ENCODE results near the gene LIMK1. TPM values are rescaled to one million over a fixed set of nuclear protein-coding genes. Genes with fewer than 3 reads are reported as not detected.

Gene LIMK1
- total and polyA plus RNA-seq, 3 experiments from 2014 or later: 10.1 to 23.6 (median 23.1) TPM

GRCh38 chr7:74129887-74130286 lies 46.3 kb downstream of the LIMK1 start:
- Histone ChIP-seq H3K4me1 (ENCODE audit: insufficient read depth, low read length) (no peaks in the 10 kb centered on the region), H3K4me3 (ENCODE audit: low read length) (no peak overlapping the region), H3K27me3 (ENCODE audit: insufficient read depth, low read length, poor library complexity, severe bottlenecking) (no peaks in the 10 kb centered on the region), H3K9me3 (ENCODE audit: low read length) (no peaks in the 10 kb centered on the region), H3K27ac (ENCODE audit: low read depth, low read length) (no peak overlapping the region), H3K36me3 (ENCODE audit: insufficient read depth, low read length) (no peaks in the 10 kb centered on the region)
- Mint-ChIP-seq H3K4me3 (no peak overlapping the region), H3K27me3 (peaks cover 0 to 10% of the 10 kb centered on the region in 2 donors), H3K4me1 (peaks cover 0 to 2% (median 0%) of the 10 kb centered on the region in 3 donors), H3K9me3 (no peaks in the 10 kb centered on the region), H3K36me3 (no peaks in the 10 kb centered on the region), H3K27ac (peak overlapping the region in 1 of 8 donors; percentile 50)
- CTCF ChIA-PET: interaction anchor here (1.5 to 1.8 kb wide), 2 partner anchors 19 to 103 kb away, joined by 3 to 4 read pairs; no protein-coding TSS in a partner anchor
- DNase-seq: no peak
- POLR2A ChIA-PET: no interaction called here

- ChIA-PET POLR2A (no interaction called here), CTCF (interaction anchor here (1.5 to 1.8 kb wide), 2 partner anchors 19 to 104 kb away, joined by 3 to 4 read pairs; no protein-coding TSS in a partner anchor)
- Histone ChIP-seq H3K4me1 (ENCODE audit: insufficient read depth, low read length) (no peaks in the 10 kb centered on the region), H3K9me3 (ENCODE audit: low read length) (no peaks in the 10 kb centered on the region), H3K27me3 (ENCODE audit: insufficient read depth, low read length, poor library complexity, severe bottlenecking) (no peaks in the 10 kb centered on the region), H3K4me3 (ENCODE audit: low read length) (no peak overlapping the region), H3K36me3 (ENCODE audit: insufficient read depth, low read length) (no peaks in the 10 kb centered on the region), H3K27ac (ENCODE audit: low read depth, low read length) (no peak overlapping the region)
- H3K4me3 Mint-ChIP-seq: no peak overlapping the region
- no peaks in the 10 kb centered on the region for H3K36me3 Mint-ChIP-seq
- H3K27me3 Mint-ChIP-seq: peaks cover 0 to 10% of the 10 kb centered on the region in 2 donors
- no peak overlapping the region for H3K27ac Mint-ChIP-seq
- DNase-seq: no peak
- peaks cover 0 to 2% (median 0%) of the 10 kb centered on the region in 3 donors for H3K4me1 Mint-ChIP-seq
- H3K9me3 Mint-ChIP-seq: no peaks in the 10 kb centered on the region
These were observed 46.9 kb downstream of the LIMK1 start for GRCh38 chr7:74130518-74130917.

- no peak overlapping the region for H3K27ac Mint-ChIP-seq
- CTCF ChIA-PET: no interaction called here
- POLR2A ChIA-PET: no interaction called here
These were observed 50.6 kb downstream of the LIMK1 start for GRCh38 chr7:74134117-74134620.

DNA sequence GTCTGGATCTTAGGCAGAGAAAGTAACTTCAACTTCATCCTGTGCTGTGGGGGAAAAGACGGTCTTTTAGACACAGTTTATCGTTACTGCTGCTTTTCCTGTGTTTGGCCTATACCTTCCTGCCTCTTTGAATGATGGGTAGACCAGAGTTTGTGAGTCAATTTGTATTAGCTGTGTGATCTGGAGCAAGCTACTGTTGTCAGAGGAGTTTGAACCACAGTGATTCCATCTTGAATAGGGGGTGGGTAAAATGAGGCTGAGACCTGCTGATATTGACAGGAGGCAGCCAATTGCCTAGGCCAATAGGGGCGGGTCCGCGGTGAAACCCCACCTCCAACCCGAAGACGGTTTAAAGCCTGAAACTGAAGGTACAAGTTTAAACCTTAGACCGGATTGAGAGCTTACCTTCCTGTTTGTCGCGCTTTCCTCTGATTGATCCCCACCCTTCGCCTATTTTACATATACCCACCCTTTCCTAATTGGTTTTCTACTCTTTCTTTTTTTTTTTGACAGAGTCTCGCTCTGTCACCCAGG lies 54.8 kb downstream of the LIMK1 start:
- Mint-ChIP-seq H3K9me3 (no peaks in the 10 kb centered on the region), H3K27me3 (peaks cover 0 to 3% of the 10 kb centered on the region in 2 donors), H3K27ac (no peak overlapping the region), H3K36me3 (peaks cover 0 to 2% (median 0%) of the 10 kb centered on the region in 3 donors), H3K4me1 (peaks cover 0 to 2% (median 0%) of the 10 kb centered on the region in 3 donors), H3K4me3 (no peak overlapping the region)
- no peaks in the 10 kb centered on the region for H3K4me1 ChIP-seq (ENCODE audit: insufficient read depth, low read length)
- H3K27ac ChIP-seq (ENCODE audit: low read depth, low read length): no peak overlapping the region
- peak in 1 of 5 donors; percentile 6 for DNase-seq
- H3K4me3 ChIP-seq (ENCODE audit: low read length): no peak overlapping the region
- H3K9me3 ChIP-seq (ENCODE audit: low read length): no peaks in the 10 kb centered on the region
- no peaks in the 10 kb centered on the region for H3K27me3 ChIP-seq (ENCODE audit: insufficient read depth, low read length, poor library complexity, severe bottlenecking)
- POLR2A ChIA-PET: no interaction called here
- CTCF ChIA-PET: no interaction called here
- H3K36me3 ChIP-seq (ENCODE audit: insufficient read depth, low read length): no peaks in the 10 kb centered on the region

More at GRCh38 chr7:74134117-74134620, 50.6 kb downstream of the LIMK1 start:
- Mint-ChIP-seq H3K4me3 (no peak overlapping the region), H3K4me1 (peaks cover 0 to 2% (median 0%) of the 10 kb centered on the region in 3 donors), H3K36me3 (no peaks in the 10 kb centered on the region), H3K27me3 (peaks cover 0 to 10% of the 10 kb centered on the region in 2 donors), H3K9me3 (no peaks in the 10 kb centered on the region)
- H3K27ac ChIP-seq (ENCODE audit: low read depth, low read length): no peak overlapping the region
- H3K4me1 ChIP-seq (ENCODE audit: insufficient read depth, low read length): no peaks in the 10 kb centered on the region
- no peaks in the 10 kb centered on the region for H3K27me3 ChIP-seq (ENCODE audit: insufficient read depth, low read length, poor library complexity, severe bottlenecking)
- H3K4me3 ChIP-seq (ENCODE audit: low read length): no peak overlapping the region
- no peaks in the 10 kb centered on the region for H3K36me3 ChIP-seq (ENCODE audit: insufficient read depth, low read length)
- no peak for DNase-seq
- no peaks in the 10 kb centered on the region for H3K9me3 ChIP-seq (ENCODE audit: low read length)

- no peak for DNase-seq
- H3K27ac Mint-ChIP-seq: peak overlapping the region in 1 of 8 donors; percentile 2
- Histone ChIP-seq H3K36me3 (ENCODE audit: insufficient read depth, low read length) (no peaks in the 10 kb centered on the region), H3K27me3 (ENCODE audit: insufficient read depth, low read length, poor library complexity, severe bottlenecking) (no peaks in the 10 kb centered on the region), H3K4me1 (ENCODE audit: insufficient read depth, low read length) (no peaks in the 10 kb centered on the region), H3K4me3 (ENCODE audit: low read length) (no peak overlapping the region), H3K27ac (ENCODE audit: low read depth, low read length) (no peak overlapping the region), H3K9me3 (ENCODE audit: low read length) (no peaks in the 10 kb centered on the region)
- no peaks in the 10 kb centered on the region for H3K27me3 Mint-ChIP-seq
- peaks cover 0 to 1% (median 0%) of the 10 kb centered on the region in 3 donors for H3K4me1 Mint-ChIP-seq
- ChIA-PET POLR2A (no interaction called here), CTCF (interaction anchor here (0.9 kb wide), 1 partner anchor 67 kb away, joined by 3 read pairs; no protein-coding TSS in a partner anchor)
- no peak overlapping the region for H3K4me3 Mint-ChIP-seq
- no peaks in the 10 kb centered on the region for H3K9me3 Mint-ChIP-seq
- peaks cover 0 to 2% (median 0%) of the 10 kb centered on the region in 3 donors for H3K36me3 Mint-ChIP-seq
These were observed 55.6 kb downstream of the LIMK1 start for GRCh38 chr7:74138945-74139843.

GRCh38 chr7:74141705-74142104 lies 58.1 kb downstream of the LIMK1 start:
- peaks cover 0 to 8% of the 10 kb centered on the region in 2 donors for H3K27me3 Mint-ChIP-seq
- peaks cover 0 to 2% (median 0%) of the 10 kb centered on the region in 3 donors for H3K36me3 Mint-ChIP-seq
- no peaks in the 10 kb centered on the region for H3K9me3 ChIP-seq (ENCODE audit: low read length)
- POLR2A ChIA-PET: no interaction called here
- H3K36me3 ChIP-seq (ENCODE audit: insufficient read depth, low read length): no peaks in the 10 kb centered on the region
- CTCF ChIA-PET: interaction anchor here (1.1 kb wide), 1 partner anchor 259 kb away, joined by 3 read pairs; no protein-coding TSS in a partner anchor
- H3K4me3 Mint-ChIP-seq: no peak overlapping the region
- no peaks in the 10 kb centered on the region for H3K9me3 Mint-ChIP-seq
- H3K27ac ChIP-seq (ENCODE audit: low read depth, low read length): no peak overlapping the region
- no peak overlapping the region for H3K27ac Mint-ChIP-seq
- H3K4me1 Mint-ChIP-seq: no peaks in the 10 kb centered on the region
- DNase-seq: peak in 1 of 5 donors; percentile 1
- no peaks in the 10 kb centered on the region for H3K4me1 ChIP-seq (ENCODE audit: insufficient read depth, low read length)
- H3K4me3 ChIP-seq (ENCODE audit: low read length): no peak overlapping the region
- no peaks in the 10 kb centered on the region for H3K27me3 ChIP-seq (ENCODE audit: insufficient read depth, low read length, poor library complexity, severe bottlenecking)

DNA sequence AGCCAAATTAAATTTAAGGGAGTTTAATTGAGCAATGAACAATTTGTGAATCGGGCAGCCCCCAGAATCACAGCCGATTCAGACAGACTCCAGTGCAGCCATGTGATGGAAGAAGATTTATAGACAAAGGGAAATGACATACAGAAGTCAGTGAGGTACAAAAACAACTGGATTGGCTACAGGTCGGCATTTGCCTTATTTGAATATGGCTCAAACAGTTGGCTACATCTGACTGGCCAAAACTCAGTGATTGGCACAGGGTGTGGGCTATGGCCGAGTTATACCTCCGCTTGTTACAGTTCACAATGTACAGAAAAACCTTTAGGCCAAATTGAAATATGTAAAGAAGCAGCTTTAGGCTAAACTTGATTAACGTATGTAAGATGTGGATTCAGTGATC lies 59.8 kb downstream of the LIMK1 start:
- ChIA-PET CTCF (no interaction called here), POLR2A (no interaction called here)
- Mint-ChIP-seq H3K36me3 (peaks cover 0 to 2% (median 0%) of the 10 kb centered on the region in 3 donors), H3K4me3 (no peak overlapping the region), H3K27me3 (peaks cover 0 to 8% of the 10 kb centered on the region in 2 donors), H3K9me3 (no peaks in the 10 kb centered on the region), H3K4me1 (no peaks in the 10 kb centered on the region), H3K27ac (no peak overlapping the region)
- no peak for DNase-seq
- no peak overlapping the region for H3K4me3 ChIP-seq (ENCODE audit: low read length)
- H3K36me3 ChIP-seq (ENCODE audit: insufficient read depth, low read length): no peaks in the 10 kb centered on the region
- H3K4me1 ChIP-seq (ENCODE audit: insufficient read depth, low read length): no peaks in the 10 kb centered on the region
- H3K27me3 ChIP-seq (ENCODE audit: insufficient read depth, low read length, poor library complexity, severe bottlenecking): no peaks in the 10 kb centered on the region
- H3K9me3 ChIP-seq (ENCODE audit: low read length): no peaks in the 10 kb centered on the region
- H3K27ac ChIP-seq (ENCODE audit: low read depth, low read length): no peak overlapping the region

DNA sequence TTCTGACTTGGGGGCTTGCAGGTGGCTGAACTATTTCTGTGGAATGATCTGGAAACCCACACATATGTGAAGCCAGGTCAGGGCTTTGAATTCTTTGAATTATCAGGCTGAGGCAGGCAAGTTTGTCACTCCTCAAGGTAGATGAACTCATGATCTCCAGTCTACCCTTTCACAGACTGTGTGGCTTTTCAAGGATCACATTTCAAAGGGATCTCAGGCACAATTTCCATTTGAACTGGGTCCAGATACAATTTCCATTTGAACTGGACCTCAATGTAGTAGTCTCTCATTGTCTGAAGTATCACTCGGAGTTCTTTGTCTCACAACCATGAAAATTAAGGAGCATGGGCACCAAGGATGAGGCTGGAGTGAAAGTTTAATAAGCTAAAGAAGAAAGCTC lies 64.9 kb downstream of the LIMK1 start:
- no peaks in the 10 kb centered on the region for H3K9me3 Mint-ChIP-seq
- ChIA-PET CTCF (interaction anchor here (0.9 kb wide), 1 partner anchor 252 kb away, joined by 3 read pairs; no protein-coding TSS in a partner anchor), POLR2A (no interaction called here)
- H3K4me3 Mint-ChIP-seq: no peak overlapping the region
- H3K27me3 ChIP-seq (ENCODE audit: insufficient read depth, low read length, poor library complexity, severe bottlenecking): no peaks in the 10 kb centered on the region
- H3K9me3 ChIP-seq (ENCODE audit: low read length): no peaks in the 10 kb centered on the region
- H3K4me3 ChIP-seq (ENCODE audit: low read length): no peak overlapping the region
- DNase-seq: no peak
- no peaks in the 10 kb centered on the region for H3K4me1 Mint-ChIP-seq
- H3K27me3 Mint-ChIP-seq: peaks cover 0 to 14% of the 10 kb centered on the region in 2 donors
- no peak overlapping the region for H3K27ac Mint-ChIP-seq
- no peaks in the 10 kb centered on the region for H3K36me3 Mint-ChIP-seq
- H3K27ac ChIP-seq (ENCODE audit: low read depth, low read length): no peak overlapping the region
- no peaks in the 10 kb centered on the region for H3K36me3 ChIP-seq (ENCODE audit: insufficient read depth, low read length)
- H3K4me1 ChIP-seq (ENCODE audit: insufficient read depth, low read length): no peaks in the 10 kb centered on the region

Measured in CD8-positive, alpha-beta memory T cell (primary cell).